Nephron progenitor cell (in vitro differentiated cells): ENCODE measurements around the gene ZNF438.
"Not testable (repeated sequence)": the region's sequence is repeated elsewhere in the genome, so short reads cannot be mapped to it uniquely, and the experiment has no call there.

Source experiments
- DNase-seq: peaks from one replicate; pipeline ENCODE4 v3.0.0; 2021
- H3K27ac Mint-ChIP-seq: 2 replicates; pipeline ENCODE4 v1.8.0; 2021; ENCODE audit warnings: mild to moderate bottlenecking, moderate library complexity, mixed read lengths
- H3K27me3 Mint-ChIP-seq: 2 replicates; pipeline ENCODE4 v1.8.0; 2021; ENCODE audit warnings: mild to moderate bottlenecking, low read depth, mixed read lengths; ENCODE audit not compliant: poor library complexity
- H3K36me3 Mint-ChIP-seq: 2 replicates; pipeline ENCODE4 v1.8.0; 2021; ENCODE audit warnings: low read depth, mixed read lengths
- H3K4me1 Mint-ChIP-seq: 2 replicates; pipeline ENCODE4 v1.8.0; 2021; ENCODE audit warnings: mixed read lengths
- H3K4me3 Mint-ChIP-seq: 2 replicates; pipeline ENCODE4 v1.8.0; 2021; ENCODE audit warnings: mild to moderate bottlenecking, moderate library complexity, mixed read lengths
- H3K9me3 Mint-ChIP-seq: 2 replicates; pipeline ENCODE4 v1.8.0; 2021; ENCODE audit warnings: mild to moderate bottlenecking, moderate library complexity, mixed read lengths
- CTCF ChIP-seq: fragments of 200-600 bp; sonication (generic); IDR thresholded peaks from 2 replicates; pipeline ENCODE4 v1.5.0; 2021; ENCODE audit warnings: antibody characterized with exemption

The ZNF438 gene

GRCh38 chr10:30804478-30805055 is 227.1 kb downstream of the ZNF438 start:
- TF ChIP-seq CTCF, result no peak
- H3K9me3 Mint-ChIP-seq, result peaks cover 26% of the 10 kb centered on the region
- H3K27me3 Mint-ChIP-seq, result peaks cover 7% of the 10 kb centered on the region
- H3K27ac Mint-ChIP-seq, result no peak overlapping the region
- DNase-seq, result no peak
- no peaks in the 10 kb centered on the region for H3K36me3 Mint-ChIP-seq
- peaks cover 45% of the 10 kb centered on the region for H3K4me1 Mint-ChIP-seq
- H3K4me3 Mint-ChIP-seq, result no peak overlapping the region

- Mint-ChIP-seq H3K4me3 (no peak overlapping the region), H3K9me3 (peaks cover 26% of the 10 kb centered on the region), H3K4me1 (peaks cover 51% of the 10 kb centered on the region), H3K36me3 (no peaks in the 10 kb centered on the region), H3K27ac (no peak overlapping the region), H3K27me3 (peaks cover 11% of the 10 kb centered on the region)
- no peak for DNase-seq
- no peak for TF ChIP-seq CTCF
These were observed 227.8 kb downstream of the ZNF438 start for GRCh38 chr10:30803892-30804322.

- no peak overlapping the region for H3K4me3 Mint-ChIP-seq
- H3K36me3 Mint-ChIP-seq, result no peaks in the 10 kb centered on the region
- H3K27ac Mint-ChIP-seq, result no peak overlapping the region
- peaks cover 50% of the 10 kb centered on the region for H3K4me1 Mint-ChIP-seq
- peaks cover 11% of the 10 kb centered on the region for H3K27me3 Mint-ChIP-seq
- DNase-seq, result no peak
- peaks cover 20% of the 10 kb centered on the region for H3K9me3 Mint-ChIP-seq
- TF ChIP-seq CTCF, result no peak
These were observed 228.6 kb downstream of the ZNF438 start for GRCh38 chr10:30803058-30803457.

GRCh38 chr10:30800368-30800767 is 231.3 kb downstream of the ZNF438 start:
- no peak for TF ChIP-seq CTCF
- H3K27ac Mint-ChIP-seq, result no peak overlapping the region

GRCh38 chr10:30798646-30799185 is 232.9 kb downstream of the ZNF438 start:
- Mint-ChIP-seq H3K9me3 (peaks cover 13% of the 10 kb centered on the region), H3K27me3 (peaks cover 11% of the 10 kb centered on the region), H3K4me1 (peaks cover 47% of the 10 kb centered on the region), H3K4me3 (no peak overlapping the region), H3K27ac (no peak overlapping the region), H3K36me3 (no peaks in the 10 kb centered on the region)
- no peak for TF ChIP-seq CTCF
- DNase-seq, result no peak

More at GRCh38 chr10:30800368-30800767, 231.3 kb downstream of the ZNF438 start:
- peaks cover 11% of the 10 kb centered on the region for H3K27me3 Mint-ChIP-seq
- H3K36me3 Mint-ChIP-seq, result no peaks in the 10 kb centered on the region
- peaks cover 12% of the 10 kb centered on the region for H3K9me3 Mint-ChIP-seq
- no peak for DNase-seq
- peaks cover 57% of the 10 kb centered on the region for H3K4me1 Mint-ChIP-seq
- H3K4me3 Mint-ChIP-seq, result no peak overlapping the region

- Mint-ChIP-seq H3K4me1 (peaks cover 53% of the 10 kb centered on the region), H3K9me3 (peaks cover 43% of the 10 kb centered on the region), H3K27me3 (peaks cover 11% of the 10 kb centered on the region)
- H3K27ac Mint-ChIP-seq, H3K36me3 Mint-ChIP-seq, DNase-seq, H3K4me3 Mint-ChIP-seq: not testable (repeated sequence)
These were observed 236.6 kb downstream of the ZNF438 start for GRCh38 chr10:30795024-30795423.
